Esophagus squamous epithelium (tissue), 5 donors: ENCODE measurements around the gene ANLN. TPM values are rescaled to one million over a fixed set of nuclear protein-coding genes. Genes with fewer than 3 reads are reported as not detected.
"Not testable (repeated sequence)": the region's sequence is repeated elsewhere in the genome, so short reads cannot be mapped to it uniquely, and the experiment has no call there.

Experiments
- DNase-seq: peaks from one replicate; lab custom pipeline; 2025; lab: John Stamatoyannopoulos, UW
- H3K27ac ChIP-seq, 4 donors: fragments of 200-600 bp; sonication (generic); one replicate each; pipeline ENCODE4 v1.5.1; 2016 to 2019; ENCODE audit warnings: mild to moderate bottlenecking in 1 of 4
- H3K27me3 ChIP-seq, 4 donors: fragments of 200-600 bp; sonication (generic); 1 replicate in 3 of 4; 2 replicates in 1 of 4; pipeline versions ENCODE4 v1.5.1 to v1.6.0; 2017 to 2021; ENCODE audit warnings: antibody characterized with exemption in 1 of 4
- H3K36me3 ChIP-seq, 3 donors: fragments of 200-600 bp; sonication (generic); one replicate each; pipeline ENCODE4 v1.5.1; 2016 to 2019
- H3K4me1 ChIP-seq, 3 donors: fragments of 200-600 bp; sonication (generic); one replicate each; pipeline ENCODE4 v1.5.1; 2017 to 2019
- H3K4me3 ChIP-seq, 4 donors: fragments of 200-600 bp; sonication (generic); 1 replicate in 3 of 4; 2 replicates in 1 of 4; pipeline ENCODE4 v1.5.1; 2016 to 2019; ENCODE audit warnings: mild to moderate bottlenecking in 2 of 4, moderate library complexity in 1 of 4
- H3K9me3 ChIP-seq, 3 donors: fragments of 200-600 bp; sonication (generic); one replicate each; pipeline ENCODE4 v1.5.1; 2016 to 2019
- CTCF ChIP-seq, 6 experiments: fragments of 450-650 bp in 4 of 6; fragments of 200-600 bp in 2 of 6; sonication (generic) in 2 of 6; IDR thresholded peaks; one replicate each; pipeline ENCODE4 v1.5.1; 2016 to 2019; ENCODE audit warnings: antibody characterized with exemption in 6 of 6, mild to moderate bottlenecking in 4 of 6, moderate library complexity in 4 of 6
- POLR2A ChIP-seq, 4 donors: fragments of 450-650 bp; IDR thresholded peaks; one replicate each; pipeline ENCODE4 v1.6.1; 2017; ENCODE audit warnings: antibody characterized with exemption in 4 of 4, mild to moderate bottlenecking in 4 of 4, moderate library complexity in 3 of 4
- whole genome bisulfite sequencing, 2 donors: methylation state at CpG; one replicate each; pipeline ENCODE4 v1.1.5; 2018; 5-methylcytosine and 5-hydroxymethylcytosine counted together
- intact Hi-C: fragments of 100-400 bp; cut with DNase I; formaldehyde crosslinking; loops from one replicate; pipeline ENCODE4 v1.15.0; 2022
- total RNA-seq, 4 donors: library from RNA; depleted of rRNA; stranded (reverse); fragments of >200 nt; gene quantifications; one replicate each; pipeline ENCODE4 v1.1.0, GENCODE V29; 2016
- donor health status: DM: yes; HTN: yes; CAD: no.

Gene ANLN
- total RNA-seq, 4 donors from 2014 or later, result 16.6 to 67.9 (median 25.0) TPM

DNA sequence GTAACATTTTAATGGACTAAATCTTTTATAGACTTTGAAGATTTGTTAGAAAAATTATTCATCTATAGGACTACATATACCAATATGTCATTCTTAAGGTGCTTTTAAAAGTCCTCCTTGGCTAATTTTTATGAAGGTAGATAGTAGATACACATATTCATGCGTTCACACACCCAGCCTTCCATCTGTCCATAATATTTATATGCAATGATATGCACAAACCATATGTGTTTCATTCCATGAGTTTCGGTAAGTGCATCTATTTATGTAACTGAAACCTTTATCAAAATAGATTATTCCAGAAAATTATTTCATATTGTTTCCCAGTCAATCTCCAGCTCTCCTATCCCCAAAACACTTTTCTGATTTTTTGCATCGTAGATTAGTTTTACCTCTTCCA lies 101.7 kb downstream of the ANLN start:
- Histone ChIP-seq H3K4me1 (peaks cover 0 to 18% (median 0%) of the 10 kb centered on the region in 3 donors), H3K9me3 (no peaks in the 10 kb centered on the region), H3K27me3 (no peaks in the 10 kb centered on the region), H3K4me3 (no peak overlapping the region), H3K27ac (no peak overlapping the region), H3K36me3 (no peaks in the 10 kb centered on the region)
- TF ChIP-seq CTCF (IDR thresholded peaks at IDR 0.05), result no peak
- no peak for TF ChIP-seq POLR2A (IDR thresholded peaks at IDR 0.05)
- WGBS, 2 donors, result 85 to 90% methylated on average over 3 of the region's 3 CpGs
- DNase-seq, result no peak
- intact Hi-C loops, result no loop called here

GRCh38 chr7:36496576-36496975 lies 106.9 kb downstream of the ANLN start:
- H3K27me3 ChIP-seq, result no peaks in the 10 kb centered on the region
- peak overlapping the region in 3 of 4 donors; percentile 7 to 73 (median 68) for H3K27ac ChIP-seq
- no peak for DNase-seq
- H3K4me1 ChIP-seq, result peaks cover 0 to 21% (median 10%) of the 10 kb centered on the region in 3 donors
- H3K36me3 ChIP-seq, result no peaks in the 10 kb centered on the region
- H3K4me3 ChIP-seq, result no peak overlapping the region
- H3K9me3 ChIP-seq, result no peaks in the 10 kb centered on the region
- intact Hi-C loops, result no loop called here
- WGBS, 2 donors, result 65 to 66% methylated on average over 6 of the region's 6 CpGs
- TF ChIP-seq CTCF (IDR thresholded peaks at IDR 0.05) (no peak), POLR2A (IDR thresholded peaks at IDR 0.05) (no peak)

DNA sequence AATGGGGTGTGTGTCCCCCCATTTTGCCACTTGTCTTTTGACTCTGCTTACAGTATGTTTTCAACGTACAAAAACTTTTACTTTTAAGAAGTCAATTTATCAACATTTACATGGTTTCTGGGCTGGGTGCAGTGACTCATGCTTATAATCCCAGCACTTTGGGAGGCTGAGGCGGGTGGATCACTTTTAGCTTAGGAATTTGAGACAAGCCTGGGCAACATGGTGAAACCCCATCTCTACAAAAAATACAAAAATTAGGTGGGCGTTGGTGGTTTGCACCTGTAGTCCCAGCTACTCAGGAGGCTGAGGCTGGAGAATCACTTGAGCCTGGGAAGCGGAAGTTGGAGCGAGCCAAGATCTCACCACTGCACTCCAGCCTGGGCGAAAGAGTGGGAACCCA lies 107.5 kb downstream of the ANLN start:
- intact Hi-C loops, DNase-seq, H3K4me3 ChIP-seq, H3K36me3 ChIP-seq, H3K27me3 ChIP-seq, H3K9me3 ChIP-seq: not testable (repeated sequence)
- Histone ChIP-seq H3K27ac (peak overlapping the region; percentile 49 to 73 (median 59)), H3K4me1 (peaks cover 0 to 21% (median 10%) of the 10 kb centered on the region in 3 donors)
- WGBS, 2 donors, result 36 to 50% methylated on average over 6 of the region's 6 CpGs

GRCh38 chr7:36497775-36498174 lies 108.1 kb downstream of the ANLN start:
- intact Hi-C loops, result no loop called here
- Histone ChIP-seq H3K4me1 (peaks cover 0 to 21% (median 10%) of the 10 kb centered on the region in 3 donors), H3K27ac (peak overlapping the region; percentile 49 to 73 (median 59)), H3K36me3 (no peaks in the 10 kb centered on the region), H3K27me3 (no peaks in the 10 kb centered on the region), H3K9me3 (no peaks in the 10 kb centered on the region), H3K4me3 (no peak overlapping the region)
- no peak for DNase-seq
- TF ChIP-seq CTCF (IDR thresholded peaks at IDR 0.05) (no peak), POLR2A (IDR thresholded peaks at IDR 0.05) (no peak)
- 11 to 27% methylated on average over 4 of the region's 4 CpGs for whole genome bisulfite sequencing, 2 donors

Other genes starting within 250 kb of the ANLN start
- 10 to 100 TPM in 1 of 4 donors, 1 to 10 TPM in 3; 2.3 to 10.2 (median 4.8) TPM for gene EEPD1, start 236.6 kb upstream of the ANLN start, total RNA-seq